ENCODE results near the gene TBC1D23. TPM values are rescaled to one million over a fixed set of nuclear protein-coding genes. Genes with fewer than 3 reads are reported as not detected.

Gene TBC1D23
- total RNA-seq, 1 experiment from 2014 or later = 34.8 TPM

GRCh38 chr3:100264242-100264641 is 3.5 kb downstream of the TBC1D23 start:
- no peak for DNase-seq (ENCODE audit: unreplicated experiment)
- CTCF ChIA-PET = interaction anchor here (0.6 to 1.6 kb wide), 3 partner anchors 52 to 433 kb away, joined by 3 to 6 read pairs (median 3); no protein-coding TSS in a partner anchor
- BruUV-seq (replicated peaks) = no TSS peak
- H3K9me3 Mint-ChIP-seq (ENCODE audit: unreplicated experiment) = no peaks in the 10 kb centered on the region
- H3K27ac Mint-ChIP-seq (ENCODE audit: low read depth, unreplicated experiment) = peak overlapping the region; percentile 54
- H3K27me3 Mint-ChIP-seq (ENCODE audit: insufficient read depth, unreplicated experiment) = no peaks in the 10 kb centered on the region
- peak overlapping the region; percentile 46 for H3K4me3 Mint-ChIP-seq (ENCODE audit: unreplicated experiment)
- POLR2A ChIA-PET = interaction anchor here (0.6 to 1.9 kb wide), 5 partner anchors 12 to 491 kb away, joined by 3 to 5 read pairs (median 3); partner anchors contain the start of gene NIT2
- intact Hi-C loops (cut with micrococcal nuclease) = no loop called here
- peaks cover 45% of the 10 kb centered on the region for H3K4me1 Mint-ChIP-seq (ENCODE audit: insufficient read depth, unreplicated experiment)
- peaks cover 6% of the 10 kb centered on the region for H3K36me3 Mint-ChIP-seq (ENCODE audit: insufficient read depth, unreplicated experiment)
- TF ChIP-seq CTCF (IDR thresholded peaks at IDR 0.05; ENCODE audit: unreplicated experiment) = no peak

GRCh38 chr3:100265016-100265415 is 4.2 kb downstream of the TBC1D23 start:
- intact Hi-C loops (cut with micrococcal nuclease) = no loop called here
- DNase-seq (ENCODE audit: unreplicated experiment) = no peak
- Mint-ChIP-seq H3K9me3 (ENCODE audit: unreplicated experiment) (no peaks in the 10 kb centered on the region), H3K27me3 (ENCODE audit: insufficient read depth, unreplicated experiment) (no peaks in the 10 kb centered on the region), H3K4me1 (ENCODE audit: insufficient read depth, unreplicated experiment) (peaks cover 41% of the 10 kb centered on the region), H3K36me3 (ENCODE audit: insufficient read depth, unreplicated experiment) (peaks cover 6% of the 10 kb centered on the region), H3K4me3 (ENCODE audit: unreplicated experiment) (no peak overlapping the region), H3K27ac (ENCODE audit: low read depth, unreplicated experiment) (peak overlapping the region; percentile 54)
- ChIA-PET POLR2A (interaction anchor here (1.3 to 1.9 kb wide), 2 partner anchors 70 to 434 kb away, joined by 3 to 5 read pairs; partner anchors contain the start of gene NIT2), CTCF (interaction anchor here (1.3 to 1.6 kb wide), 2 partner anchors 51 to 434 kb away, joined by 3 to 6 read pairs; no protein-coding TSS in a partner anchor)
- no peak for TF ChIP-seq CTCF (IDR thresholded peaks at IDR 0.05; ENCODE audit: unreplicated experiment)
- no TSS peak for BruUV-seq (replicated peaks)

GRCh38 chr3:100266531-100266930 is 5.7 kb downstream of the TBC1D23 start:
- H3K4me1 Mint-ChIP-seq (ENCODE audit: insufficient read depth, unreplicated experiment) = peaks cover 46% of the 10 kb centered on the region
- no peak overlapping the region for H3K4me3 Mint-ChIP-seq (ENCODE audit: unreplicated experiment)
- intact Hi-C loops (cut with micrococcal nuclease) = no loop called here
- TF ChIP-seq CTCF (IDR thresholded peaks at IDR 0.05; ENCODE audit: unreplicated experiment) = no peak
- no peaks in the 10 kb centered on the region for H3K9me3 Mint-ChIP-seq (ENCODE audit: unreplicated experiment)
- ChIA-PET CTCF (no interaction called here), POLR2A (interaction anchor here (0.7 to 1.0 kb wide), 2 partner anchors 48 to 449 kb away, joined by 3 read pairs; partner anchors contain the start of gene CMSS1)
- no peaks in the 10 kb centered on the region for H3K27me3 Mint-ChIP-seq (ENCODE audit: insufficient read depth, unreplicated experiment)
- no TSS peak for BruUV-seq (replicated peaks)
- H3K27ac Mint-ChIP-seq (ENCODE audit: low read depth, unreplicated experiment) = no peak overlapping the region
- DNase-seq (ENCODE audit: unreplicated experiment) = no peak
- H3K36me3 Mint-ChIP-seq (ENCODE audit: insufficient read depth, unreplicated experiment) = peaks cover 6% of the 10 kb centered on the region

- no peak for TF ChIP-seq CTCF (IDR thresholded peaks at IDR 0.05; ENCODE audit: unreplicated experiment)
- Mint-ChIP-seq H3K9me3 (ENCODE audit: unreplicated experiment) (no peaks in the 10 kb centered on the region), H3K36me3 (ENCODE audit: insufficient read depth, unreplicated experiment) (peaks cover 6% of the 10 kb centered on the region), H3K4me1 (ENCODE audit: insufficient read depth, unreplicated experiment) (peaks cover 33% of the 10 kb centered on the region), H3K27ac (ENCODE audit: low read depth, unreplicated experiment) (no peak overlapping the region), H3K4me3 (ENCODE audit: unreplicated experiment) (no peak overlapping the region), H3K27me3 (ENCODE audit: insufficient read depth, unreplicated experiment) (no peaks in the 10 kb centered on the region)
- no TSS peak for BruUV-seq (replicated peaks)
- CTCF ChIA-PET = interaction anchor here (0.7 kb wide), 1 partner anchor 178 kb away, joined by 4 read pairs; no protein-coding TSS in a partner anchor
- POLR2A ChIA-PET = no interaction called here
- no peak for DNase-seq (ENCODE audit: unreplicated experiment)
- intact Hi-C loops (cut with micrococcal nuclease) = no loop called here
Observed at GRCh38 chr3:100268156-100268555, 7.4 kb downstream of the TBC1D23 start.

Measured in MCF 10A (cell line).